ENCODE measurements around the gene KIAA1328.

Gene KIAA1328

GRCh38 chr18:37274309-37275236, 445.6 kb downstream of the KIAA1328 start:
- no peak for DNase-seq (ENCODE audit: low read depth in 4 of 4, low spot score in 1 of 4)

GRCh38 chr18:37275237-37275741, 446.4 kb downstream of the KIAA1328 start:
- no peak for DNase-seq (ENCODE audit: low read depth in 4 of 4, low spot score in 1 of 4)

GRCh38 chr18:37276111-37276890, 447.4 kb downstream of the KIAA1328 start:
- no peak for DNase-seq (ENCODE audit: low read depth in 4 of 4, low spot score in 1 of 4)

GRCh38 chr18:37277804-37278203, 448.9 kb downstream of the KIAA1328 start:
- DNase-seq (ENCODE audit: low read depth in 4 of 4, low spot score in 1 of 4) = no peak
